ENCODE results near the gene BLOC1S1. TPM values are rescaled to one million over a fixed set of nuclear protein-coding genes. Genes with fewer than 3 reads are reported as not detected.

Gene BLOC1S1
- total RNA-seq, 1 experiment from 2014 or later, result 76.0 TPM

GRCh38 chr12:55726971-55727370 is 11.1 kb downstream of the BLOC1S1 start:
- intact Hi-C loops (cut with micrococcal nuclease; ENCODE audit: unreplicated experiment), result no loop called here
- Histone ChIP-seq H3K4me1 (ENCODE audit: insufficient read depth, low read length, poor library complexity, severe bottlenecking) (peaks cover 16% of the 10 kb centered on the region), H3K4me3 (ENCODE audit: low read depth, low read length, poor library complexity, severe bottlenecking) (peak overlapping the region; percentile 85), H3K9me3 (ENCODE audit: low read depth, low read length, poor library complexity, severe bottlenecking) (no peaks in the 10 kb centered on the region), H3K36me3 (ENCODE audit: insufficient read depth, low read length, poor library complexity, severe bottlenecking) (peaks cover 37% of the 10 kb centered on the region), H3K27ac (ENCODE audit: low read depth, low read length, poor library complexity, severe bottlenecking) (peak overlapping the region; percentile 92), H3K27me3 (replicated peaks; ENCODE audit: insufficient read depth, low read depth, low read length, poor library complexity) (no peaks in the 10 kb centered on the region)
- ChIA-PET POLR2A (ENCODE audit: low non-redundant PET) (no interaction called here), CTCF (no interaction called here)
- no peak for DNase-seq (ENCODE audit: low spot score)
- BruUV-seq (replicated peaks), result no TSS peak
- TF ChIP-seq CTCF (conservative IDR thresholded peaks at IDR 0.05; ENCODE audit: low read depth, low read length), result no peak
- no peak for TF ChIP-seq EZH2 (IDR thresholded peaks at IDR 0.05; ENCODE audit: borderline replicate concordance, low read depth, low read length, poor library complexity, severe bottlenecking)

- BruUV-seq (replicated peaks), result no TSS peak
- intact Hi-C loops (cut with micrococcal nuclease; ENCODE audit: unreplicated experiment), result no loop called here
- H3K27me3 ChIP-seq (replicated peaks; ENCODE audit: insufficient read depth, low read depth, low read length, poor library complexity), result no peaks in the 10 kb centered on the region
- no peaks in the 10 kb centered on the region for H3K9me3 ChIP-seq (ENCODE audit: low read depth, low read length, poor library complexity, severe bottlenecking)
- TF ChIP-seq CTCF (conservative IDR thresholded peaks at IDR 0.05; ENCODE audit: low read depth, low read length), result no peak
- TF ChIP-seq EZH2 (IDR thresholded peaks at IDR 0.05; ENCODE audit: borderline replicate concordance, low read depth, low read length, poor library complexity, severe bottlenecking), result no peak
- CTCF ChIA-PET, result no interaction called here
- peaks cover 16% of the 10 kb centered on the region for H3K4me1 ChIP-seq (ENCODE audit: insufficient read depth, low read length, poor library complexity, severe bottlenecking)
- H3K36me3 ChIP-seq (ENCODE audit: insufficient read depth, low read length, poor library complexity, severe bottlenecking), result peaks cover 37% of the 10 kb centered on the region
- peak overlapping the region; percentile 85 for H3K4me3 ChIP-seq (ENCODE audit: low read depth, low read length, poor library complexity, severe bottlenecking)
- H3K27ac ChIP-seq (ENCODE audit: low read depth, low read length, poor library complexity, severe bottlenecking), result peak overlapping the region; percentile 92
- POLR2A ChIA-PET (ENCODE audit: low non-redundant PET), result no interaction called here
- DNase-seq (ENCODE audit: low spot score), result no peak
These were observed 11.9 kb downstream of the BLOC1S1 start for GRCh38 chr12:55727643-55728185.

GRCh38 chr12:55728186-55728938 is 12.5 kb downstream of the BLOC1S1 start:
- intact Hi-C loops (cut with micrococcal nuclease; ENCODE audit: unreplicated experiment), result no loop called here

More at GRCh38 chr12:55728186-55728938, 12.5 kb downstream of the BLOC1S1 start:
- peaks cover 37% of the 10 kb centered on the region for H3K36me3 ChIP-seq (ENCODE audit: insufficient read depth, low read length, poor library complexity, severe bottlenecking)
- H3K27me3 ChIP-seq (replicated peaks; ENCODE audit: insufficient read depth, low read depth, low read length, poor library complexity), result no peaks in the 10 kb centered on the region
- ChIA-PET CTCF (interaction anchor here (1.7 kb wide), 1 partner anchor 71 kb away, joined by 4 read pairs; no protein-coding TSS in a partner anchor), POLR2A (ENCODE audit: low non-redundant PET) (no interaction called here)
- no TSS peak for BruUV-seq (replicated peaks)
- H3K4me1 ChIP-seq (ENCODE audit: insufficient read depth, low read length, poor library complexity, severe bottlenecking), result peaks cover 16% of the 10 kb centered on the region
- H3K9me3 ChIP-seq (ENCODE audit: low read depth, low read length, poor library complexity, severe bottlenecking), result no peaks in the 10 kb centered on the region
- peak overlapping the region; percentile 85 for H3K4me3 ChIP-seq (ENCODE audit: low read depth, low read length, poor library complexity, severe bottlenecking)
- DNase-seq (ENCODE audit: low spot score), result peak; percentile 55
- TF ChIP-seq EZH2 (IDR thresholded peaks at IDR 0.05; ENCODE audit: borderline replicate concordance, low read depth, low read length, poor library complexity, severe bottlenecking), result no peak
- TF ChIP-seq CTCF (conservative IDR thresholded peaks at IDR 0.05; ENCODE audit: low read depth, low read length), result no peak
- H3K27ac ChIP-seq (ENCODE audit: low read depth, low read length, poor library complexity, severe bottlenecking), result peak overlapping the region; percentile 92

Data from A673 (cell line).